HG03045 (cell line): ENCODE data around the gene CRACR2B.

Experiments
- ATAC-seq: cut with Tn5 transposase; IDR thresholded peaks from one replicate; pipeline ENCODE4 v1.9.1; 2021; ENCODE audit warnings: mild to moderate bottlenecking, moderate library complexity; ENCODE audit not compliant: unreplicated experiment

Gene CRACR2B

GRCh38 chr11:810040-810567, 17.6 kb upstream of the CRACR2B start:
- ATAC-seq = peak; percentile 8

- ATAC-seq = no peak
Observed at GRCh38 chr11:811446-812245, 16.1 kb upstream of the CRACR2B start.

- no peak for ATAC-seq
Observed at GRCh38 chr11:812390-812789, 15.3 kb upstream of the CRACR2B start.

DNA sequence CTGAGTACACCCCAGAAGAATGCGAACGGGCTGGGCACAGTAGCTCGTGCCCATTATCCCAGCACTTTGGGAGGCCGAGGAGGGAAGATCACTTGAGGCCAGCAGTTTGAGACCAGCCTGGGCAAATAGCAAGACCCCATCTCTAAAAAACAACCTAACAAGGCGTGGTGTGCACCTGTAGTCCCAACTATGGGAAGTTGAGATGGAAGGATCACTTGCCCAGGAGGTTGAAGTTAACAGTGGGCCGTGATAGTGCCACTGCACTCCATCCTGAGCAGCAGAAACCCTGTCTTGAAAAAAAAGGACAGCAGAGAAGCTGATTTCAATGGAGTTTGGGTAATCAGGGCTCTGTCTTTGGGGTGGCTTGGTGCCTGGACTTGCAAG, 14.7 kb upstream of the CRACR2B start:
- ATAC-seq = no peak

DNA sequence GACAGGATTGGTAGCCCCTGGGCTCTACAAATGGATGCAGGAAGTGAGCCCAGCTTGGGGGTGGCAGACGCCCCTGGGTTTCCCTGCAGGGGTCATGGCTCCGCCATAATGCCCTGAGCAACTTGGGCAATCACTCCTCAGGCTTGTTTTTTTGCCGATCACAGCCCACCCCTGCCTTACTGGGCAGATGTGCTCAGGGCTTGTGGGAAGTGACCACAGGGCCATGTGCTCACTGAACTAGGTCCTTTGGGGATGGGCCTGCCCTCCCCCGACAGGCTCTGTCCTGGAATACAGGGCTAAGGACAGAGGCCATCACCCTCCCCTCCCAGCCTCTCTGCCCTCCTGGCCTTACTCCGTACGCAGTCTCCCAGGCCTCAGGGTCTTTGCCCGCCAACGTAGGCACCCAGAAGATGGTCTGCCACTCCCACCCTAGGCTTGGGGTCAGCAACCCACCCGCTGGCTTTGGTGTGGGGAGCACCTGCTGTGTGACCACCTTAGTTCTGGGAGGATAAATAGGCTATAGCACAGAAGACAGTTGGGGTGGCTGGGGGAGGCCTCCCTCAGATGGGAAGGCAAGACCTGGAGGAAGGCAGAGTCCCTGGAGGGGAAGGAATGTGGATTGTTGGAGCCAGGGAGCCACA, 14.1 kb upstream of the CRACR2B start:
- ATAC-seq = no peak

- ATAC-seq = no peak
Observed at GRCh38 chr11:815675-816432, 11.9 kb upstream of the CRACR2B start.

DNA sequence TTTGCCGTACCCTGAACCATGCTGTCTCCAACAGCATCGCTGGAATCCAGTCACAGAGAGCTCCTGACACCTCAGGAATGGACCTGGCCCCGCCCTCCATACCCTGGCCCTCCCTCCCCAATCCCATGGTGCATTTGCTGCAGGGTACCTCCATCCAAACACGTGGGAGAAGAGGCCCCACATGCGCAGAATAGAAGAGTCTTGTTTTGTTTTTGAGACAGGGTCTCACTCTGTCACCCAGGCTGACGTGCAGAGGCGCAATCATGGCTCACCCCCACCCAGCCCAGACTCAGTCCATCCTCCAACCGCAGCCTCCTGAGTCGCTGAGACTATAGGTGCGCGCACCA, 11.3 kb upstream of the CRACR2B start:
- no peak for ATAC-seq

DNA sequence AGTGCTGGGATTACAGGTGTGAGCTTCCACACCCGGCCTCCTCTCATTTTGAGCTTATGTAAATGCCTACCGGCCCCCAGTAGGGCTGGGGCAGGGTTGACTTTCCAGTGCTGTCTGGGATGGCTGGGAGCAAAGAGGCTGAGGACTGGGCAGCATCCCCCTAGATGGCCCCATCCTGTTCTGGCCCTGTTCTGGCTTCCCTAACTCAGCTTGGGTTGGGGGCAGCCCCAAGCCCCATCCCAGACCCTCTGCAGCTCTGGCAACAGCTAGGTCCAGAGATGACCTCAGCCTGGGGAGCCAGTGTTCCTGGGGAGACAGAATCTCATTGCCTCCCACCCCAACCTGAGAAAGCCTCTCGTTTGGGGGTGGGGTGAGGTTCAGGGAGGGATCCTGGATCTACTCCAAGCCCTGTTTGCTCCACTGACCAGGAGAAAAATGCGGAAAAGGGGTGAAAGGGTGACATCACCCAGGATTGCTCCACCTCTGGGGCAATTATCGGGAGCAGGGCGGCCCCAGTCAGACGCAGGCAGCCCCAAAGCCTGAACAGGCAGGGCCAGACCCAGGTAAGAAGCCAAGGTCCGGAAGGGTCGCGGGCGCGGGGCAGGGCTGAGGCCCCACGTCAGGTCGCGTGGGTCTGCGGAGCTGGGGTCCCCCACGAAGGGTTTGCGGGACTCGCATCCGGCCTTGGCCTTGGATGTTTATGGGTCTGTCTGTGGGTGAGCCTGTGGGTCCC, 9.2 kb upstream of the CRACR2B start, which contains the start of gene PNPLA2:
PNPLA2 (plus strand) TSS at position 519 of the 733 bp plus-strand sequence. CDS start 805 bp downstream, outside the sequence.
- ATAC-seq = no peak

GRCh38 chr11:819129-819931, 8.4 kb upstream of the CRACR2B start:
- peak; percentile 63 for ATAC-seq

DNA sequence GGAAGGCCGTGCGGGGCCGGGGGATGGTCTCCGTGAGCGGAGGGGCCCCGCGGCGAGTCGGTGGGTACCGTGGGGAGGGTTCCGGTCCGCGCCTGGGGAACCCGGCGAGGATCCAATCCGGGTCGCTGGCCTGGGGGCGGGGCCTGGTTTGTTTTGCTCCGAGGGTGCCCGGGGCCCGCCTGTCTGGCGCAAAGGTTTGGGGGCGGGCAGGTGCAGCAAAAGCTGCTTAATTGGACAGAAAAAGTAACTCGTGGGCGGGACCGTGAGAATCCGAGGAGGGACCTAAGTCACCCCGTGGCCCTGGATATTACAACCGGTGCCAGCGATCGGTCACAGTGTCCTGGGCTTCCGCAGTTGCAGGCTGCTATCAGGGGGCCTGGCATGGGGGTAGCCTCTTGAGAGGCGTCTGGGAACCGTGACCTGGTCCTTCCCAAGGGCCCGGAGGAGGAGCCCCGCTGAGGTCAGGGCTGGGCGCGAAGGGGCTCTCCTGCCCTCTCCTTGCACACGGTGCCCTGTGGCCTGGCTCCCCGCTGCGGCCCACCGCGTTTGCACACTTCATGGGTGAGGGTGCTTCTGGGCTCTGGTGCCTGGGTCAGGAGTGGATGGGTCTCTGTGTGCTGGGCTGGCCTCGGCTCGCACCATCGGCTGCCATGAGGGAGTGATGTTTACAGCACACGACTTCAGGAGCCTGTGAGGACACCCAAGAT, 7.6 kb upstream of the CRACR2B start:
- ATAC-seq = peak; percentile 62

GRCh38 chr11:820655-821511, 6.8 kb upstream of the CRACR2B start:
- ATAC-seq = no peak

DNA sequence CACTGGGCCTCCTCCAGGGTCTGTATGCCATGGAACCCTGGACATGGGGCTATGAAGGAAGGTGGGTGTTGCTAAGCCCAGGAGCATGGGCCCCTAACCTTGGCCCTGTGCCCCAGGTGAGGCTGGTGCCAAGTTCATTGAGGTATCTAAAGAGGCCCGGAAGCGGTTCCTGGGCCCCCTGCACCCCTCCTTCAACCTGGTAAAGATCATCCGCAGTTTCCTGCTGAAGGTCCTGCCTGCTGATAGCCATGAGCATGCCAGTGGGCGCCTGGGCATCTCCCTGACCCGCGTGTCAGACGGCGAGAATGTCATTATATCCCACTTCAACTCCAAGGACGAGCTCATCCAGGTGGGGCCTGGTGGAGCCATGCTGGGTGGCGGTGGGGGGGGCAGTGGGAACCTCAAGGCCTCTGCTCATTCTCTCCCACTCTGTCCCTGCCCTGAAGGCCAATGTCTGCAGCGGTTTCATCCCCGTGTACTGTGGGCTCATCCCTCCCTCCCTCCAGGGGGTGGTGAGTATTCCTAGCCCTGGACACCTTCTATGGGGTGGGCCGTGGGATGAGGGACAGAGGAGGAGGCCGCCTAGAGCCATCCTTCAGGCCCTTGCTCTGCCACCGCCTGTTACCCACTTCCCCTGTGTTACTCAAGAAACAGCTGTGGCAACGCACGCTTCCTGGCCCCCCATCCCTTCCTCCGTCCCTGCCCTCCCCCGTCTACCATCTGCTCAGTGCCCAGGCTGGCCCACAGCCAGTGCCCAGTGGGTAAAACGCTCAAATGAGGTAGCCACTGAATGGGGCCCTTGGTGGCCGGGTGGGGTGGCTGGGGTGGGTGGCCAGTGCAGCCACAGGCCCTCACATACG, 6.0 kb upstream of the CRACR2B start:
- ATAC-seq = no peak

DNA sequence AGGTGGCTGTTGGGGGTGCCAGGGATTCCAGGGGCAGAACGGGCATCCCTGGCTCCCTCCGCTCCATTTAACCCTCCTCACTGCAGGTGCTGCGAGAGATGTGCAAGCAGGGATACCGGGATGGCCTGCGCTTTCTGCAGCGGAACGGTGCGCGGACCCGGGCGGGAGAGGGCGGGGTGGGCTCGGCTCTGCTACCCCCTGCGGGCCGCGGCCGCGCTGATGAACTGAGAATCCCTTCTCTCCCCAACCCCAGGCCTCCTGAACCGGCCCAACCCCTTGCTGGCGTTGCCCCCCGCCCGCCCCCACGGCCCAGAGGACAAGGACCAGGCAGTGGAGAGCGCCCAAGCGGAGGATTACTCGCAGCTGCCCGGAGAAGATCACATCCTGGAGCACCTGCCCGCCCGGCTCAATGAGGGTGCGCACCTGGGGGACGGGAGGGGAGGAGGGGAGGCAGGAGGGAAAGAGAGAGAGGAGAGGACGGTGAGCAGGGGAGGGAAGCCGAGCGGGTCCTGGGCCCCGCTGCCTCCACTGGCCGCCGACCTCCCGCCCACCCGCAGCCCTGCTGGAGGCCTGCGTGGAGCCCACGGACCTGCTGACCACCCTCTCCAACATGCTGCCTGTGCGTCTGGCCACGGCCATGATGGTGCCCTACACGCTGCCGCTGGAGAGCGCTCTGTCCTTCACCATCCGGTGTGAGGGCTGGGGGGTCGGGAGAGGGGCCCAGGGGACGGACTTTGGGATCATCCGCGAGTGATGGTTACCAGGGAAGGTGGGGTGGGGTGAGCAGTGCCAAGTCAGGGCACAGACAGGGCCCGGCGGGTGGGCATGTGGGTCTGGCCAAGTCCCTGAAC, 4.1 kb upstream of the CRACR2B start:
- no peak for ATAC-seq

GRCh38 chr11:824292-824880, 3.3 kb upstream of the CRACR2B start:
- no peak for ATAC-seq

DNA sequence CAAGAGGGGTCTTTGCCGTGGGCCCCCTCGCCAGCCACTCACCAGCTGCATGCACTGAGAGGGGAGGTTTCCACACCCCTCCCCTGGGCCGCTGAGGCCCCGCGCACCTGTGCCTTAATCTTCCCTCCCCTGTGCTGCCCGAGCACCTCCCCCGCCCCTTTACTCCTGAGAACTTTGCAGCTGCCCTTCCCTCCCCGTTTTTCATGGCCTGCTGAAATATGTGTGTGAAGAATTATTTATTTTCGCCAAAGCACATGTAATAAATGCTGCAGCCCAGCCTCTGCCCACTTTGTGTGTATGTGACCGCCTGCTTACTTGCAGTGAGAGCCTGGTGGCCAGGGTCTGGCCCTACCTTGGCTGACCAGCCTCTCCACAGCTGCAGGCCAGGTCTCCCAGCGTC, 2.8 kb upstream of the CRACR2B start:
- no peak for ATAC-seq
